OCI-LY7 (cell line): ENCODE data around the gene PRMT3. TPM values are rescaled to one million over a fixed set of nuclear protein-coding genes. Genes with fewer than 3 reads are reported as not detected.

Experiments used
- BruUV-seq: library from RNA; stranded (reverse); fragments of 400-500 nt; replicated peaks from 2 replicates; lab custom pipeline; 2021; lab: Mats Ljungman, UMichigan
- CTCF ChIA-PET: fragments of 300-600 bp; sonication (Branson Sonifier 250); formaldehyde crosslinking; loops from one replicate; lab custom pipeline; 2022; ENCODE audit warnings: antibody characterized with exemption; ENCODE audit not compliant: unreplicated experiment; lab: Charles Lee
- POLR2A ChIA-PET: fragments of 300-600 bp; sonication (Branson Sonifier 250); formaldehyde crosslinking; loops from one replicate; lab custom pipeline; 2022; ENCODE audit warnings: antibody characterized with exemption; lab: Charles Lee
- DNase-seq: peaks from one replicate; pipeline ENCODE4 v3.0.0-alpha.2; 2015; ENCODE audit warnings: low spot score
- H2AFZ ChIP-seq: fragments of 200-600 bp; sonication (generic), shearing (Covaris generic); 2 replicates; pipeline ENCODE4 v1.6.1; 2014; ENCODE audit warnings: mild to moderate bottlenecking, antibody characterized with exemption, low read length, moderate library complexity
- H3K27ac ChIP-seq: fragments of 200-600 bp; sonication (generic); 2 replicates; pipeline ENCODE4 v1.5.1; 2014; ENCODE audit warnings: mixed run types, low read depth, mild to moderate bottlenecking, moderate library complexity, low read length, inconsistent platforms; ENCODE audit not compliant: poor library complexity, severe bottlenecking
- H3K36me3 ChIP-seq: fragments of 200-600 bp; sonication (generic); 2 replicates; pipeline ENCODE4 v1.6.1; 2014; ENCODE audit warnings: mild to moderate bottlenecking, antibody characterized with exemption, low read length, moderate library complexity, mixed read lengths; ENCODE audit not compliant: insufficient read depth
- H3K4me1 ChIP-seq: fragments of 200-600 bp; sonication (generic); 2 replicates; pipeline ENCODE4 v1.5.1; 2014; ENCODE audit warnings: mild to moderate bottlenecking, low read length; ENCODE audit not compliant: insufficient read depth, poor library complexity, severe bottlenecking
- H3K4me2 ChIP-seq: fragments of 200-600 bp; sonication (generic); 2 replicates; pipeline ENCODE4 v1.6.1; 2014; ENCODE audit warnings: mild to moderate bottlenecking, low read length
- H3K4me3 ChIP-seq: fragments of 200-600 bp; sonication (generic); 2 replicates; pipeline ENCODE4 v1.5.1; 2014; ENCODE audit warnings: mild to moderate bottlenecking, low read depth, low read length; ENCODE audit not compliant: poor library complexity, severe bottlenecking
- H3K79me2 ChIP-seq: fragments of 200-600 bp; sonication (generic); 2 replicates; pipeline ENCODE4 v1.6.1; 2016; ENCODE audit warnings: low read depth, mild to moderate bottlenecking, low read length, moderate library complexity, mixed read lengths; ENCODE audit not compliant: insufficient read depth
- H3K9me2 ChIP-seq: fragments of 200-600 bp; sonication (generic); 2 replicates; pipeline ENCODE4 v1.6.1; 2016; ENCODE audit warnings: mild to moderate bottlenecking, low read length, mixed read lengths; ENCODE audit not compliant: insufficient read depth
- H3K9me3 ChIP-seq: fragments of 200-600 bp; sonication (generic); 2 replicates; pipeline ENCODE4 v1.6.1; 2014; ENCODE audit warnings: mild to moderate bottlenecking, mixed run types, low read length, mixed read lengths
- H4K20me1 ChIP-seq: fragments of 200-600 bp; sonication (generic); 2 replicates; pipeline ENCODE4 v1.6.1; 2014; ENCODE audit warnings: mild to moderate bottlenecking, antibody characterized with exemption, low read length, moderate library complexity, mixed read lengths; ENCODE audit not compliant: insufficient read depth
- CTCF ChIP-seq: fragments of 200-600 bp; sonication (generic); conservative IDR thresholded peaks from 2 replicates; pipeline ENCODE4 v1.5.1; 2014; ENCODE audit warnings: mild to moderate bottlenecking, antibody characterized with exemption, low read length, moderate library complexity, mixed read lengths
- EZH2phosphoT487 ChIP-seq: fragments of 200-600 bp; sonication (generic); IDR thresholded peaks from 2 replicates; pipeline ENCODE4 v1.6.1; 2018; ENCODE audit warnings: low read depth, borderline replicate concordance, mild to moderate bottlenecking, mixed run types, antibody characterized with exemption, low read length, moderate library complexity, mixed read lengths
- intact Hi-C: fragments of 100-400 bp; cut with micrococcal nuclease; formaldehyde crosslinking; loops from one replicate; pipeline ENCODE4 v1.10.0; 2022; ENCODE audit not compliant: unreplicated experiment
- total RNA-seq, 2 experiments: library from RNA; depleted of rRNA in 1 of 2; stranded (reverse); fragments of >200 nt in 1 of 2; shearing (Covaris generic) in 1 of 2; gene quantifications; 2 replicates each; pipeline ENCODE4 v1.2.3, GENCODE V29; 2014 to 2022

The PRMT3 gene
- total RNA-seq, 2 experiments from 2014 or later = 34.0 to 50.0 TPM

DNA sequence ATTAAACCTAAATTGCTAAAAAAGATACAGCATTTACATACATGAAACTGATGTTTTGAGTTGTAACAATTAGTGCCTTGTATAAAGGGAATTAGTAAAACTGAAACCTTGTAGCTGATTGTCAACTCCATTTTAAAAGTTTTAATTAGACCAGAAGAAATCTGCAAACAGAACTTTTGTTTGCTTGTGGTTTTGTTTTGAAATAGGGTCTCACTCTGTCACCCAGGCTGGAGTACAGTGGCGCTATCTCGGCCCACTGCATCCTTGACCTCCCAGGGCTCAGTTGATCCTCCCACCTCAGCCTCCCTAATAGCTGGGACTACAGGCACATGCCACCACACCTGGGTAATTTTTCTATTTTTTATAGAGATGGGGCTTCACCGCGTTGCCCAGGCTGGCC is 125.4 kb downstream of the PRMT3 start:
- Histone ChIP-seq H4K20me1 (no peaks in the 10 kb centered on the region), H3K27ac (no peak overlapping the region), H3K9me3 (no peaks in the 10 kb centered on the region), H3K4me1 (no peaks in the 10 kb centered on the region), H3K4me2 (no peak overlapping the region), H3K9me2 (no peaks in the 10 kb centered on the region), H3K79me2 (no peaks in the 10 kb centered on the region), H3K4me3 (no peak overlapping the region), H2AFZ (no peak overlapping the region), H3K36me3 (peaks cover 9% of the 10 kb centered on the region; the same call in 1 of the 2 replicates)
- no TSS peak for BruUV-seq
- no peak for DNase-seq
- TF ChIP-seq CTCF (no peak), EZH2phosphoT487 (no peak)
- ChIA-PET POLR2A (interaction anchor here (0.6 to 1.1 kb wide), 5 partner anchors 9 to 450 kb away, joined by 3 to 4 read pairs (median 3); no protein-coding TSS in a partner anchor), CTCF (no interaction called here)
- intact Hi-C loops = no loop called here

DNA sequence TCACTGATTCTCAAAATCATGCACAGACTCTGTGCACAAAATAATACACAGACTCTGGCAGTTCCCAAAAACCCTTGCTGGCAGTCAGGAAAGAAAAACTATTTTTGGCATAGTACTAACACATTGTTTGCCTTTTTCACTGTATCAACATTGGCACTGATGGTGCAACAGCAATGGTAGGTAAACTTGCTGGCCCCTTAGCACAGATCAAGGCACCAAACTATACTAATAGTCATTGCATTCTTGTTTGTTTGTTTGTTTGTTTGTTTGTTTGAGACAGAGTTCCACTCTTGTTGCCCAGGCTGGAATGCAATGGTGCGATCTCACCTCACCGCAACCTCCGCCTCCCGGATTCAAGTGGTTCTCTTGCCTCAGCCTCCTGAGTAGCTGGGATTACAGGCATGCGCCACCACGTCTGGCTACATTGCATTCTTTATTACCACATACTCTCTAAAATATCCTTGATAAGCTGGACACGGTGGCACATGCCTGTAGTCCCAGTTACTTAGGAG is 130.9 kb downstream of the PRMT3 start:
- intact Hi-C loops = no loop called here
- no peak overlapping the region for H2AFZ ChIP-seq

More for the DNA sequence above, 130.9 kb downstream of the PRMT3 start:
- no TSS peak for BruUV-seq
- Histone ChIP-seq H3K4me2 (no peak overlapping the region), H3K9me3 (no peaks in the 10 kb centered on the region), H4K20me1 (no peaks in the 10 kb centered on the region), H3K27ac (no peak overlapping the region), H3K4me3 (no peak overlapping the region), H3K36me3 (no peaks in the 10 kb centered on the region), H3K4me1 (no peaks in the 10 kb centered on the region), H3K79me2 (no peaks in the 10 kb centered on the region), H3K9me2 (no peaks in the 10 kb centered on the region)
- no peak for DNase-seq
- ChIA-PET POLR2A (no interaction called here), CTCF (no interaction called here)
- TF ChIP-seq CTCF (no peak), EZH2phosphoT487 (no peak)
